ENCODE data around the gene FAM124B. TPM values are rescaled to one million over a fixed set of nuclear protein-coding genes. Genes with fewer than 3 reads are reported as not detected.
A peak's percentile ranks its signal among the peaks of the same experiment; 100 is the strongest.

Gene FAM124B
- total and polyA plus RNA-seq, 2 donors (not counting 1 experiment from before 2014, with no cell fraction given) = not detected

- no peak for DNase-seq (ENCODE audit: low read depth in 2 of 2)
These were observed 56.4 kb downstream of the FAM124B start for GRCh38 chr2:224345492-224345891.

GRCh38 chr2:224343226-224343625, 58.7 kb downstream of the FAM124B start:
- H3K9me3 ChIP-seq (ENCODE audit: control insufficient read depth, insufficient read depth, low read depth, low read length) = no peaks in the 10 kb centered on the region
- no peaks in the 10 kb centered on the region for H4K20me1 ChIP-seq (ENCODE audit: control insufficient read depth, extremely low read depth, insufficient read depth, low read length)
- no peaks in the 10 kb centered on the region for H3K36me3 ChIP-seq (ENCODE audit: control insufficient read depth, insufficient read depth, low read length)
- no peak overlapping the region for H3K9ac ChIP-seq (ENCODE audit: insufficient read depth, low read length)
- H2AFZ ChIP-seq (ENCODE audit: low read length) = no peak overlapping the region
- H3K4me3 ChIP-seq (replicated peaks in 1 of 4; ENCODE audit: control extremely low read depth in 1 of 4, insufficient read depth in 1 of 4, low read depth in 3 of 4, low read length in 4 of 4) = no peak overlapping the region
- no peak for TF ChIP-seq CTCF (conservative IDR thresholded peaks at IDR 0.05 in 1 of 2, IDR thresholded peaks at IDR 0.05 in 1 of 2; ENCODE audit: low read depth in 1 of 2, low read length in 2 of 2)
- TF ChIP-seq EZH2 (IDR thresholded peaks at IDR 0.05; ENCODE audit: low read length, missing control alignments) = no peak
- no peaks in the 10 kb centered on the region for H3K4me1 ChIP-seq (ENCODE audit: control insufficient read depth, extremely low read depth, insufficient read depth, low read length)
- H3K79me2 ChIP-seq (ENCODE audit: control insufficient read depth, insufficient read depth, low read length) = no peaks in the 10 kb centered on the region
- peak in 1 of 2 donors; percentile 22 for DNase-seq (ENCODE audit: low read depth in 2 of 2)
- H3K27me3 ChIP-seq (ENCODE audit: control insufficient read depth, insufficient read depth, low read length) = no peaks in the 10 kb centered on the region
- H3K4me2 ChIP-seq (ENCODE audit: extremely low read depth, insufficient read depth, low read length) = no peak overlapping the region
- H3K27ac ChIP-seq (ENCODE audit: insufficient read depth, low read length) = no peak overlapping the region

More at GRCh38 chr2:224345492-224345891, 56.4 kb downstream of the FAM124B start:
- no peak overlapping the region for H2AFZ ChIP-seq (ENCODE audit: low read length)
- no peaks in the 10 kb centered on the region for H3K4me1 ChIP-seq (ENCODE audit: control insufficient read depth, extremely low read depth, insufficient read depth, low read length)
- H3K9ac ChIP-seq (ENCODE audit: insufficient read depth, low read length) = no peak overlapping the region
- no peaks in the 10 kb centered on the region for H3K27me3 ChIP-seq (ENCODE audit: control insufficient read depth, insufficient read depth, low read length)
- no peak overlapping the region for H3K4me3 ChIP-seq (replicated peaks in 1 of 4; ENCODE audit: control extremely low read depth in 1 of 4, insufficient read depth in 1 of 4, low read depth in 3 of 4, low read length in 4 of 4)
- H3K27ac ChIP-seq (ENCODE audit: insufficient read depth, low read length) = no peak overlapping the region
- H3K4me2 ChIP-seq (ENCODE audit: extremely low read depth, insufficient read depth, low read length) = no peak overlapping the region
- no peaks in the 10 kb centered on the region for H3K36me3 ChIP-seq (ENCODE audit: control insufficient read depth, insufficient read depth, low read length)
- no peaks in the 10 kb centered on the region for H4K20me1 ChIP-seq (ENCODE audit: control insufficient read depth, extremely low read depth, insufficient read depth, low read length)
- no peak for TF ChIP-seq EZH2 (IDR thresholded peaks at IDR 0.05; ENCODE audit: low read length, missing control alignments)
- no peak for TF ChIP-seq CTCF (conservative IDR thresholded peaks at IDR 0.05 in 1 of 2, IDR thresholded peaks at IDR 0.05 in 1 of 2; ENCODE audit: low read depth in 1 of 2, low read length in 2 of 2)
- H3K79me2 ChIP-seq (ENCODE audit: control insufficient read depth, insufficient read depth, low read length) = no peaks in the 10 kb centered on the region
- H3K9me3 ChIP-seq (ENCODE audit: control insufficient read depth, insufficient read depth, low read depth, low read length) = no peaks in the 10 kb centered on the region

GRCh38 chr2:224335991-224336390, 65.9 kb downstream of the FAM124B start:
- no peak for DNase-seq (ENCODE audit: low read depth in 2 of 2)
- H3K4me3 ChIP-seq (replicated peaks in 1 of 4; ENCODE audit: control extremely low read depth in 1 of 4, insufficient read depth in 1 of 4, low read depth in 3 of 4, low read length in 4 of 4) = no peak overlapping the region
- no peaks in the 10 kb centered on the region for H3K79me2 ChIP-seq (ENCODE audit: control insufficient read depth, insufficient read depth, low read length)
- H3K9ac ChIP-seq (ENCODE audit: insufficient read depth, low read length) = no peak overlapping the region
- no peak for TF ChIP-seq CTCF (conservative IDR thresholded peaks at IDR 0.05 in 1 of 2, IDR thresholded peaks at IDR 0.05 in 1 of 2; ENCODE audit: low read depth in 1 of 2, low read length in 2 of 2)
- no peak for TF ChIP-seq EZH2 (IDR thresholded peaks at IDR 0.05; ENCODE audit: low read length, missing control alignments)
- H3K4me1 ChIP-seq (ENCODE audit: control insufficient read depth, extremely low read depth, insufficient read depth, low read length) = no peaks in the 10 kb centered on the region
- no peak overlapping the region for H3K27ac ChIP-seq (ENCODE audit: insufficient read depth, low read length)
- H3K4me2 ChIP-seq (ENCODE audit: extremely low read depth, insufficient read depth, low read length) = no peak overlapping the region
- no peaks in the 10 kb centered on the region for H3K36me3 ChIP-seq (ENCODE audit: control insufficient read depth, insufficient read depth, low read length)
- H2AFZ ChIP-seq (ENCODE audit: low read length) = no peak overlapping the region
- H4K20me1 ChIP-seq (ENCODE audit: control insufficient read depth, extremely low read depth, insufficient read depth, low read length) = no peaks in the 10 kb centered on the region
- no peaks in the 10 kb centered on the region for H3K9me3 ChIP-seq (ENCODE audit: control insufficient read depth, insufficient read depth, low read depth, low read length)
- no peaks in the 10 kb centered on the region for H3K27me3 ChIP-seq (ENCODE audit: control insufficient read depth, insufficient read depth, low read length)

Measured in fibroblast of lung (primary cell).